Ishikawa (cell line): Measurements from ENCODE around the gene MYLK.

Source experiments
- CEBPB ChIP-seq: IDR thresholded peaks from 2 replicates; pipeline ENCODE4 v1.6.1; 2012
- CREB1 ChIP-seq: IDR thresholded peaks from 2 replicates; pipeline ENCODE4 v1.6.1; 2012; ENCODE audit warnings: low read depth
- EGR1 ChIP-seq: IDR thresholded peaks from 2 replicates; pipeline ENCODE4 v1.6.1; 2012
- EP300 ChIP-seq: IDR thresholded peaks from 2 replicates; pipeline ENCODE4 v1.6.1; 2012; ENCODE audit warnings: borderline replicate concordance
- FOXM1 ChIP-seq: IDR thresholded peaks from 2 replicates; pipeline ENCODE4 v1.6.1; 2012; ENCODE audit warnings: low read depth, borderline replicate concordance
- NFIC ChIP-seq: IDR thresholded peaks from 2 replicates; pipeline ENCODE4 v1.6.1; 2012
- RAD21 ChIP-seq: IDR thresholded peaks from 2 replicates; pipeline ENCODE4 v1.6.1; 2012; ENCODE audit warnings: low read depth
- TAF1 ChIP-seq: IDR thresholded peaks from 2 replicates; pipeline ENCODE4 v1.6.1; 2012; ENCODE audit warnings: low read depth, mild to moderate bottlenecking
- TCF12 ChIP-seq: IDR thresholded peaks from 2 replicates; pipeline ENCODE4 v1.6.1; 2012; ENCODE audit warnings: low read depth
- TF ChIP-seq, protein P1 (sequence below): IDR thresholded peaks from 2 replicates; pipeline ENCODE4 v1.6.1; 2012; ENCODE audit warnings: low read depth, mild to moderate bottlenecking
- TF ChIP-seq, protein P2 (sequence below): IDR thresholded peaks from 2 replicates; pipeline ENCODE4 v1.6.1; 2012

- TF ChIP-seq, protein P1, sequence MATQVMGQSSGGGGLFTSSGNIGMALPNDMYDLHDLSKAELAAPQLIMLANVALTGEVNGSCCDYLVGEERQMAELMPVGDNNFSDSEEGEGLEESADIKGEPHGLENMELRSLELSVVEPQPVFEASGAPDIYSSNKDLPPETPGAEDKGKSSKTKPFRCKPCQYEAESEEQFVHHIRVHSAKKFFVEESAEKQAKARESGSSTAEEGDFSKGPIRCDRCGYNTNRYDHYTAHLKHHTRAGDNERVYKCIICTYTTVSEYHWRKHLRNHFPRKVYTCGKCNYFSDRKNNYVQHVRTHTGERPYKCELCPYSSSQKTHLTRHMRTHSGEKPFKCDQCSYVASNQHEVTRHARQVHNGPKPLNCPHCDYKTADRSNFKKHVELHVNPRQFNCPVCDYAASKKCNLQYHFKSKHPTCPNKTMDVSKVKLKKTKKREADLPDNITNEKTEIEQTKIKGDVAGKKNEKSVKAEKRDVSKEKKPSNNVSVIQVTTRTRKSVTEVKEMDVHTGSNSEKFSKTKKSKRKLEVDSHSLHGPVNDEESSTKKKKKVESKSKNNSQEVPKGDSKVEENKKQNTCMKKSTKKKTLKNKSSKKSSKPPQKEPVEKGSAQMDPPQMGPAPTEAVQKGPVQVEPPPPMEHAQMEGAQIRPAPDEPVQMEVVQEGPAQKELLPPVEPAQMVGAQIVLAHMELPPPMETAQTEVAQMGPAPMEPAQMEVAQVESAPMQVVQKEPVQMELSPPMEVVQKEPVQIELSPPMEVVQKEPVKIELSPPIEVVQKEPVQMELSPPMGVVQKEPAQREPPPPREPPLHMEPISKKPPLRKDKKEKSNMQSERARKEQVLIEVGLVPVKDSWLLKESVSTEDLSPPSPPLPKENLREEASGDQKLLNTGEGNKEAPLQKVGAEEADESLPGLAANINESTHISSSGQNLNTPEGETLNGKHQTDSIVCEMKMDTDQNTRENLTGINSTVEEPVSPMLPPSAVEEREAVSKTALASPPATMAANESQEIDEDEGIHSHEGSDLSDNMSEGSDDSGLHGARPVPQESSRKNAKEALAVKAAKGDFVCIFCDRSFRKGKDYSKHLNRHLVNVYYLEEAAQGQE, result no peak
- TF ChIP-seq, protein P2, sequence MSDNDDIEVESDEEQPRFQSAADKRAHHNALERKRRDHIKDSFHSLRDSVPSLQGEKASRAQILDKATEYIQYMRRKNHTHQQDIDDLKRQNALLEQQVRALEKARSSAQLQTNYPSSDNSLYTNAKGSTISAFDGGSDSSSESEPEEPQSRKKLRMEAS, result no peak
- no peak for TF ChIP-seq RAD21
- TF ChIP-seq FOXM1, result no peak
- TF ChIP-seq EP300, result no peak
- TF ChIP-seq TAF1, result no peak
- TF ChIP-seq EGR1, result no peak
- TF ChIP-seq NFIC, result no peak
- TF ChIP-seq CREB1, result no peak
- no peak for TF ChIP-seq CEBPB
- no peak for TF ChIP-seq TCF12
Measured at GRCh38 chr3:123708531-123708930, 175.6 kb downstream of the MYLK start.
